K562 (cell line): Measurements from ENCODE around the gene PXN. TPM values are rescaled to one million over a fixed set of nuclear protein-coding genes. Genes with fewer than 3 reads are reported as not detected.

Experiments
- ADNP ChIP-seq: fragments of 200-800 bp; sonication (Bioruptor generic); IDR thresholded peaks from 2 replicates; pipeline ENCODE4 v1.6.1; 2016; ENCODE audit warnings: missing genetic modification characterization, missing compliant biosample characterization
- ARNT ChIP-seq, 2 experiments: fragments of 450-650 bp; IDR thresholded peaks; 2 replicates each; pipeline ENCODE4 v1.6.1; 2016; ENCODE audit warnings: mild to moderate bottlenecking in 1 of 2
- CREM ChIP-seq: IDR thresholded peaks from 2 replicates; pipeline ENCODE4 v1.6.1; 2014; ENCODE audit warnings: antibody characterized with exemption, low read depth
- EWSR1 ChIP-seq: fragments of 450-650 bp; IDR thresholded peaks from 2 replicates; pipeline ENCODE4 v1.6.1; 2018; ENCODE audit warnings: borderline replicate concordance, mild to moderate bottlenecking, low read depth, moderate library complexity; ENCODE audit not compliant: partially characterized antibody
- FOXJ3 ChIP-seq: sonication (generic); formaldehyde crosslinking; IDR thresholded peaks from 2 replicates; pipeline ENCODE4 v1.4.0; 2020; ENCODE audit warnings: mild to moderate bottlenecking, missing genetic modification reagents
- JUND ChIP-seq, 2 experiments: IDR thresholded peaks; 2 replicates in 1 of 2; 3 replicates in 1 of 2; pipeline ENCODE4 v1.6.1; 2011; ENCODE audit warnings: borderline replicate concordance in 2 of 2, low read depth in 2 of 2, low read length in 2 of 2, improper control_type of control experiment in 1 of 2, missing biosample characterization in 1 of 2, missing genetic modification characterization in 1 of 2, missing genetic modification reagents in 1 of 2
- KDM5B ChIP-seq: fragments of 200-600 bp; sonication (generic); IDR thresholded peaks from 2 replicates; pipeline ENCODE4 v1.6.1; 2012; ENCODE audit warnings: low read depth, mild to moderate bottlenecking, moderate library complexity, low read length, control low read depth, inconsistent platforms; ENCODE audit not compliant: insufficient replicate concordance
- KLF16 ChIP-seq: IDR thresholded peaks from 2 replicates; pipeline ENCODE4 v1.6.1; 2016; ENCODE audit warnings: antibody characterized with exemption
- LCOR ChIP-seq: sonication (generic); formaldehyde crosslinking; IDR thresholded peaks from 2 replicates; pipeline ENCODE4 v1.8.0; 2022; ENCODE audit warnings: mild to moderate bottlenecking, missing genetic modification reagents
- RB1 ChIP-seq: fragments of 450-650 bp; IDR thresholded peaks from 2 replicates; pipeline ENCODE4 v1.6.1; 2017; ENCODE audit warnings: low read depth, mild to moderate bottlenecking
- RBM34 ChIP-seq: fragments of 200-400 bp; formaldehyde crosslinking; IDR thresholded peaks from 2 replicates; pipeline ENCODE4 v1.6.1; 2018; ENCODE audit warnings: low read length, borderline replicate concordance; ENCODE audit not compliant: insufficient read depth
- SETDB1 ChIP-seq: IDR thresholded peaks from one replicate; pipeline ENCODE4 v1.6.1; 2012; ENCODE audit warnings: low read length, control low read depth, inconsistent platforms
- TAF15 ChIP-seq: fragments of 200-400 bp; formaldehyde crosslinking; IDR thresholded peaks from 2 replicates; pipeline ENCODE4 v1.6.1; 2017; ENCODE audit warnings: mild to moderate bottlenecking, low read depth, low read length, moderate library complexity
- XRCC5 ChIP-seq: fragments of 200-400 bp; formaldehyde crosslinking; IDR thresholded peaks from 2 replicates; pipeline ENCODE4 v1.6.1; 2017; ENCODE audit warnings: low read depth, mild to moderate bottlenecking, low read length
- ZBTB8A ChIP-seq: fragments of 450-650 bp; IDR thresholded peaks from 2 replicates; pipeline ENCODE4 v1.6.1; 2018; ENCODE audit warnings: mild to moderate bottlenecking, moderate library complexity; ENCODE audit not compliant: partially characterized antibody
- ZNF184 ChIP-seq: sonication (generic); formaldehyde crosslinking; IDR thresholded peaks from 2 replicates; pipeline ENCODE4 v1.5.0; 2020; ENCODE audit warnings: missing genetic modification reagents
- ZNF217 ChIP-seq: sonication (generic); formaldehyde crosslinking; IDR thresholded peaks from 2 replicates; pipeline ENCODE4 v1.8.0; 2022; ENCODE audit warnings: mild to moderate bottlenecking, missing genetic modification reagents
- ZNF316 ChIP-seq: fragments of 450-650 bp; IDR thresholded peaks from 2 replicates; pipeline ENCODE4 v1.6.1; 2016
- polyA plus RNA-seq, 8 experiments: library from polyadenylated mRNA; depleted of rRNA in 4 of 8; stranded (reverse) in 5 of 8; unstranded in 3 of 8; fragments of >200 nt; fragmentation: Nextera tagmentation in 2 of 8; fragmentation: Illumina TruSeq in 1 of 8; extraction: Ambion mirVana in 2 of 8; extraction: Trizol in 1 of 8; gene quantifications; 2 replicates each; pipeline versions ENCODE4 v1.2.1 to v1.2.3, GENCODE V29; 2011 to 2014; ENCODE audit warnings: inconsistent platforms in 1 of 8, missing spikeins in 1 of 8
- total RNA-seq, 7 experiments: library from RNA; depleted of rRNA in 6 of 7; stranded (reverse); fragments of >200 nt in 6 of 7; fragmentation: Illumina TruSeq in 2 of 7; extraction: Trizol in 2 of 7; gene quantifications; 2 replicates each; pipeline versions ENCODE4 v1.2.1 to v1.2.3, GENCODE V29; 2011 to 2021; ENCODE audit warnings: low replicate concordance in 1 of 7
- TF ChIP-seq, protein P1 (sequence below): fragments of 450-650 bp; formaldehyde crosslinking; IDR thresholded peaks from 2 replicates; pipeline ENCODE4 v1.4.0; 2022; ENCODE audit warnings: mild to moderate bottlenecking, moderate library complexity
- TF ChIP-seq, protein P2 (sequence below): fragments of 250-450 bp; sonication (Bioruptor Pico); IDR thresholded peaks from 2 replicates; pipeline ENCODE4 v1.8.0; 2021; ENCODE audit warnings: moderate library complexity, mild to moderate bottlenecking, inconsistent platforms
- TF ChIP-seq, protein P3 (sequence below), 2 experiments: fragments of 450-650 bp in 1 of 2; sonication (generic) in 1 of 2; formaldehyde crosslinking; conservative IDR thresholded peaks; 2 replicates each; pipeline versions ENCODE4 v1.4.0 to v1.8.1; 2020 to 2022; ENCODE audit warnings: mild to moderate bottlenecking in 1 of 2, missing genetic modification reagents in 1 of 2
- TF ChIP-seq, protein P4 (sequence below): fragments of 450-650 bp; IDR thresholded peaks from 2 replicates; pipeline ENCODE4 v1.6.1; 2016; ENCODE audit warnings: missing biosample characterization, missing genetic modification characterization
- TF ChIP-seq, protein P5 (sequence below): sonication (generic); formaldehyde crosslinking; IDR thresholded peaks from 2 replicates; pipeline ENCODE4 v1.8.1; 2023; ENCODE audit warnings: mild to moderate bottlenecking, missing genetic modification reagents

The PXN gene
- total and polyA plus RNA-seq, 9 of the 15 experiments (the other 6 are each of a cell fraction or from before 2014, with no cell fraction given): 4.0 to 74.1 (median 18.6) TPM

DNA sequence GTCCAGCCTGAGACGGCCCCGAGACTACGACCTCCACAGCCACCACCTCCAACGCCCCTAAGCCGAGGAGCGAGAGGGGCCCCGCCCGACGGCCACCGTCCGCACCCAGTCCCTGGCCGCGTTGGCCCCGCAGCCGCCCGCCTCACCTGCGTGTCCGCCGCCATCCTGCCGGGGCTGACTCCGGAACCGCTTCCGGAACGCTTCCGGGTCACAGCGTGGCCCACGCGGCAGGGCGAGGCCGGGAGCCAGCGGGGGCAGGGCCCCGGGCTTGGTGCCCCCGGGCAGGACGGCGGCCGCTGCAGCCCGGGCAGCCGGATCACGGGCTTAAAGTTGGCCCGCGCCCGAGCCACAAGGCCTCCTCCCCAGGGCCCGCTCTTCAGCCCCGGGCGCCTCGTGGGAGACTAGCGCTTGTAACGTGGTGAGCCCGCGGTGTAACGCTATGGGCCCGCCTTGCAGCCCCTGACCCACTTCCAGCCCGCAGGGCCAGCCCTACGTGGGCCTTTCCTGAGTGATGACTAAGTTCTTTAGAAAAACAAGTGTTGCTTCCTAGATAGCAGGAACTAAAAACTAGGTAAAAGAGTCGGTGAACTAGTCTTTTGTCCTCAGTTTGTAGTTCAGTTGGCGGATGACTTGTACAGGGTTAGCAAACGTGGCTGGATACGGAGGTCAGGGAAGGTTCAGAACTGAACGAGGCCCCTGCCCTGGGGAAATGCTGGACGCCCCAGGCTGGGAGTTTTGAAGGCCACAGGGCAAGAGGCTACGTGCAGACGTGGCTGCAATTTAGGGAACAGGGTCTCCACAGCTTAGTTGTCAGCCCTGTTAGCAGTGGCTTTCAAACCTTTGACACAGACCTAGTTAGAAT is 70.8 kb downstream of the PXN start, which contains the start of gene GCN1 (continued):
- TF ChIP-seq JUND (IDR thresholded peaks at IDR 0.05; ENCODE audit: borderline replicate concordance, low read depth, low read length) (peak; percentile 20; the same call in 1 of the 2 replicates), JUND (tag; IDR thresholded peaks at IDR 0.05; ENCODE audit: borderline replicate concordance, low read depth, low read length) (no peak; the same call in 1 of the 3 replicates), ZNF184 (no peak), KDM5B (peak; percentile 91), RBM34 (0 out of 2 replicates have a peak, but pooled peaks have one; percentile 89), FOXJ3 (CRISPR knock-in tag) (no peak), ARNT (IDR thresholded peaks at IDR 0.05) (peak in 1 of 2 experiments; percentile 50; a peak in 1 of 4 replicates), LCOR (no peak), SETDB1 (peak; percentile 77), RB1 (peak; percentile 84; the same call in 1 of the 2 replicates), EWSR1 (peak; percentile 79), XRCC5 (0 out of 2 replicates have a peak, but pooled peaks have one; percentile 14), KLF16 (no peak), ADNP (no peak), TAF15 (no peak; the same call in 1 of the 2 replicates), CREM (peak; percentile 58), ZBTB8A (no peak), ZNF316 (0 out of 2 replicates have a peak, but pooled peaks have one; percentile 25), ZNF217 (CRISPR knock-in tag) (no peak)
- TF ChIP-seq, protein P1, sequence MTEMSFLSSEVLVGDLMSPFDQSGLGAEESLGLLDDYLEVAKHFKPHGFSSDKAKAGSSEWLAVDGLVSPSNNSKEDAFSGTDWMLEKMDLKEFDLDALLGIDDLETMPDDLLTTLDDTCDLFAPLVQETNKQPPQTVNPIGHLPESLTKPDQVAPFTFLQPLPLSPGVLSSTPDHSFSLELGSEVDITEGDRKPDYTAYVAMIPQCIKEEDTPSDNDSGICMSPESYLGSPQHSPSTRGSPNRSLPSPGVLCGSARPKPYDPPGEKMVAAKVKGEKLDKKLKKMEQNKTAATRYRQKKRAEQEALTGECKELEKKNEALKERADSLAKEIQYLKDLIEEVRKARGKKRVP (CRISPR knock-in tag): peak; percentile 62; the same call in 1 of the 2 replicates
- TF ChIP-seq, protein P2, sequence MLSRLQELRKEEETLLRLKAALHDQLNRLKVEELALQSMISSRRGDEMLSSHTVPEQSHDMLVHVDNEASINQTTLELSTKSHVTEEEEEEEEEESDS: no peak
- TF ChIP-seq, protein P3, sequence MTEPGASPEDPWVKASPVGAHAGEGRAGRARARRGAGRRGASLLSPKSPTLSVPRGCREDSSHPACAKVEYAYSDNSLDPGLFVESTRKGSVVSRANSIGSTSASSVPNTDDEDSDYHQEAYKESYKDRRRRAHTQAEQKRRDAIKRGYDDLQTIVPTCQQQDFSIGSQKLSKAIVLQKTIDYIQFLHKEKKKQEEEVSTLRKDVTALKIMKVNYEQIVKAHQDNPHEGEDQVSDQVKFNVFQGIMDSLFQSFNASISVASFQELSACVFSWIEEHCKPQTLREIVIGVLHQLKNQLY (CRISPR knock-in tag; conservative IDR thresholded peaks at IDR 0.05): 0 out of 4 replicates have a peak, but pooled peaks of 1 of the 2 experiments have one; percentile 17
- TF ChIP-seq, protein P4, sequence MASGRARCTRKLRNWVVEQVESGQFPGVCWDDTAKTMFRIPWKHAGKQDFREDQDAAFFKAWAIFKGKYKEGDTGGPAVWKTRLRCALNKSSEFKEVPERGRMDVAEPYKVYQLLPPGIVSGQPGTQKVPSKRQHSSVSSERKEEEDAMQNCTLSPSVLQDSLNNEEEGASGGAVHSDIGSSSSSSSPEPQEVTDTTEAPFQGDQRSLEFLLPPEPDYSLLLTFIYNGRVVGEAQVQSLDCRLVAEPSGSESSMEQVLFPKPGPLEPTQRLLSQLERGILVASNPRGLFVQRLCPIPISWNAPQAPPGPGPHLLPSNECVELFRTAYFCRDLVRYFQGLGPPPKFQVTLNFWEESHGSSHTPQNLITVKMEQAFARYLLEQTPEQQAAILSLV (tag): no peak
- TF ChIP-seq, protein P5, sequence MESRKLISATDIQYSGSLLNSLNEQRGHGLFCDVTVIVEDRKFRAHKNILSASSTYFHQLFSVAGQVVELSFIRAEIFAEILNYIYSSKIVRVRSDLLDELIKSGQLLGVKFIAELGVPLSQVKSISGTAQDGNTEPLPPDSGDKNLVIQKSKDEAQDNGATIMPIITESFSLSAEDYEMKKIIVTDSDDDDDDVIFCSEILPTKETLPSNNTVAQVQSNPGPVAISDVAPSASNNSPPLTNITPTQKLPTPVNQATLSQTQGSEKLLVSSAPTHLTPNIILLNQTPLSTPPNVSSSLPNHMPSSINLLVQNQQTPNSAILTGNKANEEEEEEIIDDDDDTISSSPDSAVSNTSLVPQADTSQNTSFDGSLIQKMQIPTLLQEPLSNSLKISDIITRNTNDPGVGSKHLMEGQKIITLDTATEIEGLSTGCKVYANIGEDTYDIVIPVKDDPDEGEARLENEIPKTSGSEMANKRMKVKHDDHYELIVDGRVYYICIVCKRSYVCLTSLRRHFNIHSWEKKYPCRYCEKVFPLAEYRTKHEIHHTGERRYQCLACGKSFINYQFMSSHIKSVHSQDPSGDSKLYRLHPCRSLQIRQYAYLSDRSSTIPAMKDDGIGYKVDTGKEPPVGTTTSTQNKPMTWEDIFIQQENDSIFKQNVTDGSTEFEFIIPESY (CRISPR knock-in tag): peak; percentile 55
